ENCODE measurements around the gene CPAMD8. TPM values are rescaled to one million over a fixed set of nuclear protein-coding genes. Genes with fewer than 3 reads are reported as not detected.

Gene CPAMD8
- total RNA-seq, 1 experiment from 2014 or later: 0.20 TPM

- H3K79me2 ChIP-seq (ENCODE audit: insufficient read depth, low read length): no peaks in the 10 kb centered on the region
- H3K4me1 ChIP-seq (ENCODE audit: control insufficient read depth in 1 of 2, insufficient read depth in 2 of 2, low read length in 2 of 2): peaks cover under 1 to 5% of the 10 kb centered on the region in 2 experiments; a peak in 2 of 4 replicates
- H3K9me3 ChIP-seq (ENCODE audit: control insufficient read depth in 1 of 2, insufficient read depth in 1 of 2, low read depth in 1 of 2, low read length in 2 of 2): no peaks in the 10 kb centered on the region
- ATAC-seq (no peak), DNase-seq (ENCODE audit: low read depth, low spot score) (no peak)
- H2AFZ ChIP-seq (ENCODE audit: low read depth, low read length, poor library complexity, severe bottlenecking): no peak overlapping the region
- intact Hi-C loops (cut with micrococcal nuclease): no loop called here
- no peak overlapping the region for H3K4me3 ChIP-seq (replicated peaks in 1 of 2; ENCODE audit: low read depth in 1 of 2, low read length in 2 of 2)
- no TSS peak for BruUV-seq (replicated peaks)
- H3K36me3 ChIP-seq (ENCODE audit: control insufficient read depth in 1 of 2, insufficient read depth in 2 of 2, low read length in 2 of 2): no peaks in the 10 kb centered on the region
- ChIA-PET RAD21 (ENCODE audit: low non-redundant PET in 1 of 2, low total read pairs in 2 of 2, uncharacterized antibody in 2 of 2, unreplicated experiment in 2 of 2) (no interaction called here), CTCF (interaction anchor here (0.9 kb wide), 1 partner anchor 151 kb away, joined by 3 read pairs; no protein-coding TSS in a partner anchor), POLR2A (interaction anchor here (0.5 kb wide), 1 partner anchor 17 kb away, joined by 7 read pairs; no protein-coding TSS in a partner anchor)
- no peak overlapping the region for H3K4me2 ChIP-seq (ENCODE audit: low read length)
- no peak overlapping the region for H3K27ac ChIP-seq (ENCODE audit: low read depth, low read length)
- no peak for TF ChIP-seq POLR2A (IDR thresholded peaks at IDR 0.05; ENCODE audit: borderline replicate concordance, extremely low read depth, insufficient read depth, insufficient read length)
- no peak for TF ChIP-seq YY1 (IDR thresholded peaks at IDR 0.05; ENCODE audit: extremely low read depth, insufficient replicate concordance, low read depth, low read length)
- no peak for TF ChIP-seq ZNF274 (IDR thresholded peaks at IDR 0.05; ENCODE audit: low read depth, low read length)
- no peak for TF ChIP-seq ZBTB33 (IDR thresholded peaks at IDR 0.05; ENCODE audit: extremely low read depth, insufficient replicate concordance, low read length)
- TF ChIP-seq JUND (IDR thresholded peaks at IDR 0.05): no peak
- TF ChIP-seq POLR2AphosphoS5 (IDR thresholded peaks at IDR 0.05; ENCODE audit: low read depth, low read length): no peak
- TF ChIP-seq ATF3 (IDR thresholded peaks at IDR 0.05): no peak
- TF ChIP-seq SRF (IDR thresholded peaks at IDR 0.05; ENCODE audit: low read depth): no peak
- TF ChIP-seq RAD21 (IDR thresholded peaks at IDR 0.05; ENCODE audit: low read depth): no peak
- no peaks in the 10 kb centered on the region for H3K27me3 ChIP-seq (ENCODE audit: insufficient read depth, low read length)
- H3K9me2 ChIP-seq (ENCODE audit: insufficient read depth): no peaks in the 10 kb centered on the region
- no peak overlapping the region for H3K9ac ChIP-seq (ENCODE audit: low read length)
- no peaks in the 10 kb centered on the region for H4K20me1 ChIP-seq (ENCODE audit: insufficient read depth)
Observed at GRCh38 chr19:16901491-16902175, 125.0 kb downstream of the CPAMD8 start.
